Lower lobe of right lung (tissue), 2 donors: ENCODE results near the gene MTCH1. TPM values are rescaled to one million over a fixed set of nuclear protein-coding genes. Genes with fewer than 3 reads are reported as not detected.
"Not testable (repeated sequence)": the region's sequence is repeated elsewhere in the genome, so short reads cannot be mapped to it uniquely, and the experiment has no call there.

ENCODE experiments used
- ATAC-seq, 2 donors: fragments of 200-7000 bp; cut with Tn5 transposase; one replicate each; pipeline ENCODE4 v1.9.1; 2020 to 2022; ENCODE audit warnings: mild to moderate bottlenecking in 2 of 2, moderate library complexity in 2 of 2
- DNase-seq: peaks from one replicate; pipeline ENCODE4 v3.0.0-alpha.2; 2020
- H3K27ac ChIP-seq: fragments of 200-600 bp; one replicate; pipeline ENCODE4 v1.8.0; 2022
- H3K27me3 ChIP-seq: fragments of 200-600 bp; one replicate; pipeline ENCODE4 v1.8.0; 2022; ENCODE audit warnings: low read depth
- H3K36me3 ChIP-seq: fragments of 200-600 bp; one replicate; pipeline ENCODE4 v1.8.0; 2022; ENCODE audit warnings: mild to moderate bottlenecking
- H3K4me1 ChIP-seq: fragments of 200-600 bp; one replicate; pipeline ENCODE4 v1.8.0; 2022
- H3K4me3 ChIP-seq: fragments of 200-600 bp; one replicate; pipeline ENCODE4 v1.8.0; 2022; ENCODE audit warnings: mild to moderate bottlenecking
- H3K9me3 ChIP-seq: fragments of 200-600 bp; one replicate; pipeline ENCODE4 v1.8.0; 2022
- CTCF ChIP-seq: fragments of 200-600 bp; IDR thresholded peaks from one replicate; pipeline ENCODE4 v1.8.0; 2022; ENCODE audit warnings: antibody characterized with exemption, mild to moderate bottlenecking
- intact Hi-C: fragments of 100-400 bp; cut with DNase I; formaldehyde crosslinking; loops from one replicate; pipeline ENCODE4 v1.11.0; 2022
- total RNA-seq: library from RNA; stranded (reverse); fragmentation: NEBNext Ultra II Directional; extraction: Animal tissue kit (Norgen Biotek cat#: 25700); gene quantifications from one replicate; pipeline ENCODE4 v1.2.1, GENCODE V29; 2021
- donor health status: DM: no; HTN: yes; CAD: no; lungs with severe emphysema.

Gene MTCH1
- total RNA-seq, 1 donor from 2014 or later = 194 TPM

- Histone ChIP-seq H3K9me3 (no peaks in the 10 kb centered on the region), H3K4me3 (no peak overlapping the region), H3K4me1 (no peaks in the 10 kb centered on the region), H3K27ac (no peak overlapping the region), H3K36me3 (no peaks in the 10 kb centered on the region), H3K27me3 (no peaks in the 10 kb centered on the region)
- DNase-seq (no peak), ATAC-seq (no peak)
- intact Hi-C loops = no loop called here
- TF ChIP-seq CTCF = no peak
These were observed 40.7 kb downstream of the MTCH1 start for GRCh38 chr6:36945301-36945700.

- no peak for ATAC-seq
- no peak for TF ChIP-seq CTCF
These were observed 41.3 kb downstream of the MTCH1 start for GRCh38 chr6:36944650-36945049.

DNA sequence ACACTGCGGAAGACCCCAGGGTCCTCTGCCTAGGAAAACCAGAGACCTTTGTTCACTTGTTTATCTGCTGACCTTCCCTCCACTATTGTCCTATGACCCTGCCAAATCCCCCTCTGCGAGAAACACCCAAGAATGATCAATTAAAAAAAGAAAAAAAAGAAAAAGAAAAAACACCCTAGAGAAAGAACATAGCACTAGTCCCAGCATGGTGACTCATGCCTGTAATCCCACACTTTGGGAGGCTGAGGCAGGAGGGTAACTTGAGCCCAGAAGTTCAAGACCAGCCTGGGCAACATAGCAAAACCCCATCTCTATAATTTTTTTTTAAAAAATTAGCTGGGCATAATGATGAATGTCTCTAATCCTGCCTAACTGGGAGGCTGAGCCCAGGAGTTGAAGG is 43.7 kb downstream of the MTCH1 start:
- DNase-seq, H3K4me3 ChIP-seq, H3K36me3 ChIP-seq, H3K9me3 ChIP-seq, H3K27ac ChIP-seq, ATAC-seq, H3K27me3 ChIP-seq, H3K4me1 ChIP-seq, intact Hi-C loops: not testable (repeated sequence)

More at GRCh38 chr6:36944650-36945049, 41.3 kb downstream of the MTCH1 start:
- DNase-seq = no peak
- Histone ChIP-seq H3K36me3 (no peaks in the 10 kb centered on the region), H3K27me3 (no peaks in the 10 kb centered on the region), H3K4me1 (no peaks in the 10 kb centered on the region), H3K4me3 (no peak overlapping the region), H3K27ac (no peak overlapping the region), H3K9me3 (no peaks in the 10 kb centered on the region)
- intact Hi-C loops = no loop called here

DNA sequence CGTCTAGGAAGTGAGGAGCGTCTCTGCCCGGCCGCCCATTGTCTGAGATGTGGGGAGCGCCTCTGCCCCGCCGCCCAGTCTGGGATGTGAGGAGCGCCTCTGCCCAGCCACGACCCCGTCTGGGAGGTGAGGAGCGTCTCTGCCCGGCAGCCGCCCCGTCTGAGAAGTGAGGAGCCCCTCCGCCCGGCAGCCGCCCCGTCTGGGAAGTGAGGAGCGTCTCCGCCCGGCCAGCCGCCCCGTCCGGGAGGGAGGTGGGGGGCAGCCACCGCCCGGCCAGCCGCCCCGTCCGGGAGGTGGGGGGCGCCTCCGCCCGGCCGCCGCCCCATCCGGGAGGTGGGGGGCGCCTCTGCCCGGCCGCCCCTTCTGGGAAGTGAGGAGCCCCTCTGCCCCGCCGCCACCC is 44.4 kb downstream of the MTCH1 start:
- H3K27me3 ChIP-seq, H3K4me1 ChIP-seq, ATAC-seq, H3K27ac ChIP-seq, H3K36me3 ChIP-seq, H3K9me3 ChIP-seq, intact Hi-C loops, DNase-seq, H3K4me3 ChIP-seq: not testable (repeated sequence)

GRCh38 chr6:36940027-36940426 is 46.0 kb downstream of the MTCH1 start:
- Histone ChIP-seq H3K4me1 (no peaks in the 10 kb centered on the region), H3K27ac (no peak overlapping the region), H3K9me3 (no peaks in the 10 kb centered on the region), H3K4me3 (no peak overlapping the region), H3K27me3 (no peaks in the 10 kb centered on the region), H3K36me3 (no peaks in the 10 kb centered on the region)
- ATAC-seq (no peak), DNase-seq (no peak)
- TF ChIP-seq CTCF = no peak
- intact Hi-C loops = no loop called here

DNA sequence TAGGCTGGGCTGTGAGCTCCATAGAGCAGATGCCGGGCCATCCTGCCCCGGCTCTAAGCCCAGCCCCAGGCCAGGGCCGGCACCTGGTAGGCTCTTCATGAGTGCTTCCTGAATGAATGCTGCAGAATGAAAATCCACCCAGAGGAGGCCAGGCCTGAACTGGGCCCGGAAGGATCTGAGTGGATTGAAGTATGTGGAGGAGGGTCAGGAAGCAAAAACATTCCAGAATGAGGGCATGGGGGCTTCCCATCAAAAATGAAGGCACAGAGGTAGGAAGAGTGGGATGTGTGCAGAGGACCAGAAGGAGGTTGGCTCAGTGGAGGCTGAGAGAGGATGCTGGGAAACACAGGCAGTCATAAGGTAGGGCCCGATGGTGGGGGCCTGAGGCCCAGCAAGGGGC is 47.0 kb downstream of the MTCH1 start:
- DNase-seq, H3K27ac ChIP-seq, H3K27me3 ChIP-seq, H3K4me1 ChIP-seq, ATAC-seq, H3K36me3 ChIP-seq, intact Hi-C loops, H3K4me3 ChIP-seq, H3K9me3 ChIP-seq: not testable (repeated sequence)

DNA sequence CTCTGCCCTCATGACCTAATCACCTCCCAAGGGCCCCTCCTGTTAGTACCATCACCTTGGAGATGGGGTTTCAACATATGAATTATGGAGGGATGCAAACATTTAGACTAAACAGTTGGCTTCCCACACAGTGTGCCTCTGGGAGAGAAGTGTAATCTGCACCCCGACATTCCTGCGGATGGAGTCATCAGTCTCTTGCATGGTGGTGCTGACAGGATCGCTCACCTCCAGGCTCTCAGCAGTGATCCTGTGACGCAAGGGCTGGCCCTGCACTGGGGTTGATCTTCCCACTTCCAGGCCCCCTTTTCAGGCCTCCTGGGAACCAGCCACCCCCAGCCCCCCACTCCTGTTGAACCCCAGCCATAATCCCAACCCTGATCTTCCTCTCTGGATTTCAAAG is 47.5 kb downstream of the MTCH1 start:
- intact Hi-C loops = no loop called here
- Histone ChIP-seq H3K4me1 (no peaks in the 10 kb centered on the region), H3K27ac (no peak overlapping the region), H3K4me3 (no peak overlapping the region), H3K9me3 (no peaks in the 10 kb centered on the region), H3K27me3 (no peaks in the 10 kb centered on the region), H3K36me3 (no peaks in the 10 kb centered on the region)
- DNase-seq = no peak
- no peak for TF ChIP-seq CTCF
- ATAC-seq = no peak
